Gastroesophageal sphincter (tissue), 3 donors: ENCODE results near the gene DDX51.

Source experiments
- EP300 ChIP-seq: sonication (generic); formaldehyde crosslinking; IDR thresholded peaks from one replicate; pipeline ENCODE4 v1.6.1; 2017; ENCODE audit warnings: antibody characterized with exemption, mild to moderate bottlenecking
- POLR2A ChIP-seq, 2 donors: fragments of 450-650 bp; IDR thresholded peaks; one replicate each; pipeline ENCODE4 v1.6.1; 2017; ENCODE audit warnings: antibody characterized with exemption in 2 of 2, mild to moderate bottlenecking in 2 of 2, moderate library complexity in 1 of 2
- POLR2AphosphoS5 ChIP-seq: sonication (generic); formaldehyde crosslinking; IDR thresholded peaks from one replicate; pipeline ENCODE4 v1.6.1; 2017; ENCODE audit warnings: antibody characterized with exemption
- TF ChIP-seq, protein P1 (sequence below), 4 experiments: fragments of 200-600 bp in 2 of 4; fragments of 450-650 bp in 2 of 4; sonication (generic) in 1 of 4; IDR thresholded peaks; one replicate each; pipeline ENCODE4 v1.5.1; 2017 to 2019; ENCODE audit warnings: antibody characterized with exemption in 4 of 4, mild to moderate bottlenecking in 2 of 4, moderate library complexity in 2 of 4

DNA sequence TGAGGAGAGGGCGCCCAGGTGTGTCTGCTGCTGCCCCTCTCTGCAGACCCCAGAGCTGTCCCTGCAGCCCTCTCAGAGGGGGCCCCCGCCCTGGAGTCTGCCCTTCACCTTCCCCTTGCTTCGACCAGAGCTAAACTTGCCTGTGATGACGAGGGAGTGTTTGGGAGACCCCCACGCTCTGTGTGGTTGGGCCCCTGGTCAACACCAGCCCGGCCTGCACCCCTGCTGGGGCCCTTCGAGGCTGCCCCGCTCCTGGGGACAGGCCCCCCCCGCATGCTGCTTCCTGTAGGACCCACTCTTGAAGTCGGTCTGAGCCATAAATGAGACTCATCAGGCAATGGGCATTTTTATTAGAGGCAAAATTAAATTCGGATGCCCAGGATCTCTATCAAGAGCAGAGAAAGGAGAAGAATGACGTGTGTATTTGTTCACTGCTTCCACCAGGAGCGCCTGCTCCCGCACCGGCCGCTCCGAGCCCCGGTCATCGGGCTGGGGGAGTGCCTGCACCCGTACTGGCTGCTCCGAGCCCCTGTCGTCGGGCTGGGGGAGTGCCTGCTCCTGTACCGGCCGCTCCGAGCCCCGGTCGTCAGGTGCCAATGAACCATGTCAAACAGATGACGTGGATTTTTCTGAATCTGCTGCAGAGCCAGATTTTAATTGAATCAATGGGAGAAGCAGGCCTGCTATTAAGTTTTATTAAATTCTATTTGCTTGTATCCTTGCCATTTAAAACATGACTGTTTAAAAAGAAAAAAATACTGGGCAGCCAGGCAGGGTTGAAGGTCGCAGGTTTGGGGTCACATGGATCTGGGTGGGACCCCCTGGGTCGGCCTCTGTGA, 47.8 kb upstream of the DDX51 start:
- TF ChIP-seq POLR2AphosphoS5 (no peak), POLR2A (IDR thresholded peaks at IDR 0.05) (no peak), EP300 (no peak)
- TF ChIP-seq, protein P1, sequence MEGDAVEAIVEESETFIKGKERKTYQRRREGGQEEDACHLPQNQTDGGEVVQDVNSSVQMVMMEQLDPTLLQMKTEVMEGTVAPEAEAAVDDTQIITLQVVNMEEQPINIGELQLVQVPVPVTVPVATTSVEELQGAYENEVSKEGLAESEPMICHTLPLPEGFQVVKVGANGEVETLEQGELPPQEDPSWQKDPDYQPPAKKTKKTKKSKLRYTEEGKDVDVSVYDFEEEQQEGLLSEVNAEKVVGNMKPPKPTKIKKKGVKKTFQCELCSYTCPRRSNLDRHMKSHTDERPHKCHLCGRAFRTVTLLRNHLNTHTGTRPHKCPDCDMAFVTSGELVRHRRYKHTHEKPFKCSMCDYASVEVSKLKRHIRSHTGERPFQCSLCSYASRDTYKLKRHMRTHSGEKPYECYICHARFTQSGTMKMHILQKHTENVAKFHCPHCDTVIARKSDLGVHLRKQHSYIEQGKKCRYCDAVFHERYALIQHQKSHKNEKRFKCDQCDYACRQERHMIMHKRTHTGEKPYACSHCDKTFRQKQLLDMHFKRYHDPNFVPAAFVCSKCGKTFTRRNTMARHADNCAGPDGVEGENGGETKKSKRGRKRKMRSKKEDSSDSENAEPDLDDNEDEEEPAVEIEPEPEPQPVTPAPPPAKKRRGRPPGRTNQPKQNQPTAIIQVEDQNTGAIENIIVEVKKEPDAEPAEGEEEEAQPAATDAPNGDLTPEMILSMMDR (IDR thresholded peaks at IDR 0.05) = no peak
